HG03575 (cell line): Measurements from ENCODE around the gene MED27.

Experiments used
- ATAC-seq: cut with Tn5 transposase; IDR thresholded peaks from one replicate; pipeline ENCODE4 v1.9.1; 2021; ENCODE audit not compliant: unreplicated experiment, insufficient number of reproducible peaks, low FRiP score; ENCODE audit errors: extremely low read depth

The MED27 gene

GRCh38 chr9:131837316-131837715 lies 242.4 kb downstream of the MED27 start:
- ATAC-seq: no peak

DNA sequence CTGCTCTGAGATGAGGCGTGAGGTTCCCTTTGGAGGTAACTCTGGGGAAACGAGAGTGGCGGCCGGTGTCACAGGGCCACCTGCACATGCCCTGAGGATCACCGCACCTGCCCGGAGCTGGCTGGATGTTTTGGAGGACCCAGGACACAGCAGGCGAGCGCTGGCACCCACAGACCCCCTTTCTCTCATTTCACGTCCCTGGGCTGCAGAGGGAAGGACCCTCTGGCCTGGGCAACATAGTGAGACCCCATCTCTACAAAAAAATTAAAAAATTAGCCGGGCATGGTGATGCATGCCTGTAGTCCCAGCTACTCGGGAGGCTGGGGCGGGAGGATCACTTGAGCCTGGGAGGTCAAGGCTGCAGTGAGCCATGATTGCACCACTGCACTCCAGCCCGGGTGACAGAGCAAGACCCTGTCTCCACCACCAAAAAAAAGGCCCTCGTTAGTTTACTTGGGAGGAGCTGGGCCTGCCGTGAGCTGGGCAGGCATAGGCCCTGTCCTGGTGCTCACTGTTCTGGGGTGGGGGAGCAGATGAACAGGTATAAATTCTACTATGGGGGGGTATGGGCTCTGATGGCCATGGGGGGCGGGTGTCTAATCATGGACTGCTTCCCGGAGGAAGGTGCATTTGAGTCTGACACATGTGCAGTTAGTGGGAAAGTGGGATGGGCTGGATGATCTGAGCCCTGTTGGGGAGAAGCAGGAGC lies 242.9 kb downstream of the MED27 start:
- no peak for ATAC-seq

GRCh38 chr9:131836021-131836420 lies 243.6 kb downstream of the MED27 start:
- no peak for ATAC-seq

DNA sequence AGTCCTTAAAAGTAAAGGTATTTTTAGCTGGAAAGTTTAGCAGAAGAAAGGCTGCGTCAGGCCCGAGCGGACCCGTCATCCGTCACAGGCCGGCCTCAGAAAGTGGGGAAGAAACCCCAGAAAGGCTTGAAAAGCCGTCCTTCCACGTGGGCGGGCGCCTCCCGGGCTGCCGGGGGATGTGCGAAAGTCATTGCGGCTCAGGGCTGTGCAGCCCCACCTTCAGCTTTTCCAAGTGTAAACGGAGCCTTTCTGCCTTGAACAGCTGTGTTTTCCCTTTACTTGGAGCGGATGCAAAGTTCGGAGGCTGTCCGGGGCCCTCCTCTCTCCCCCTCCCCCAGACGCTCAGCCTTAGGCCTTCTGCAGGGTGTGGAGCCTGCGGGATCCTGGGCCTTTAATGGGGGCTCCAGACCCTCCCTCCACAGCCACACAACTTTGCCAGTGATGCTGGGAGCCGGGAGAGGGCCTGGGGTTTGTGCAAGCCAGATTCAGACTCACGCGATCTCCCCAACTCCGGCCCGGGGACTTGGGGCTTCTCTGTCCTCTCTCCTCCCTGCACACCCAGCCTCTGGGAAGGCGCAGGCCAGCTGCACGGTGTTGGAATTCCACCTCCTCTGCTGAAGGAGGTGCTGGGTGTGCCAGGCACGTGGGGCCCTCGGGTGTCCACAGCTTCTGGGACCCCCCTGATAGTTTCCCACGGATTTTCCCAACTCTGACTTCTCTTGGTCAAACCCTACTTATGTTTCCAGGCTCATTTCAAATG lies 244.3 kb downstream of the MED27 start:
- ATAC-seq: no peak

- ATAC-seq: no peak
Measured at GRCh38 chr9:131834721-131835120, 244.9 kb downstream of the MED27 start.

DNA sequence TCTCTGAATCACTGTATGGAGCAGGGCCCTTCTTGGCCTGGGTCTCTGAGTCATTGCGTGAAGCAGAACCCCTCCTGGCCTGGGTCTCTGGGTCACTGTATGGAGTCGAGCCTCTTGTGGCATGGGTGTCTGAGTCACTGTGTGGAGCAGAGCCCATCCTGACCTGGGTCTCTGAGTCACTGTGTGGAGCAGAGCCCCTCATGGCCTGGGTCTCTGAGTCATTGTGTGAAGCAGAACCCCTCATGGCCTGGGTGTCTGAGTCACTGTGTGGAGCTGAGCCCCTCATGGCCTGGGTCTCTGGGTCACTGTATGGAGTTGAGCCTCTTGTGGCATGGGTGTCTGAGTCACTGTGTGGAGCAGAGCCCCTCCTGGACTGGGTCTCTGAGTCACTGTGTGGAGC lies 245.8 kb downstream of the MED27 start:
- no peak for ATAC-seq

- no peak for ATAC-seq
Measured at GRCh38 chr9:131833083-131833482, 246.6 kb downstream of the MED27 start.

DNA sequence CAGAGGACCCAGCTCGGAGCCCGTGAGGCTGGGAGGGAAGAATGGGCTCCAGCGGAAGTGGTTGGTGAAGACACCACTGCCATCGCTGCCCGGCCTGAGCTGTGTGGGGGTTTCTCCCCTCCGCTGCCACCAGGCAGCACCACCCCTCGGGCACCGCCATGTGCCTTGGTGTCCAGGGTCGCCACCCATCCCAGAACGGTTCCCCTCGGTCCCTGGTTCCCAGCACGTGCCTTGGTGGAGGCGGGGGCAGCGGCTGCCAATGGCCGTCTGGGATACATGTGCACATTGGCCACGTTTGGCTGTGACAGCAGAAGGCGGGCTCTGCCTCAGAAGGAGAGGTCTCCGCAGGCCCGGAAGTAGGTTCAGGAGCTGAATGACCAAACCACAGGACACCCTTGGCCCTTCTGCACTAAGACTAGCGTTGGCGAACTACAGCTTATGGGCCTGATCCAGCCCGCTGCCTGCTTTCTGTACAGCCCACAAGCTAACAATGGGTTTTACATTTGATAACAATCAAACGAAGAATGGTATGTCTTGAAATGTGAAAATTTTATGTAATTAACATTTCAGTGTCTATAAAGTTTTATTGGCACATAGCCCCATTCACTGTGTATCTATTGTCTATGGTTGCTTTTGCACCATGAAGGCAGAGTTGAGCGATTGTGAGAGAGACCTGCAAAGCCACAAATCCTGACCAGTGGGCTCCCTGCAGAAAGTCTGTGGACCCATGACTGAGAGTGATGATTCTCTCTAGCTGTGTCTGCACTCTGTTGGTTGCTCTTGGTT lies 248.1 kb downstream of the MED27 start:
- ATAC-seq: no peak

DNA sequence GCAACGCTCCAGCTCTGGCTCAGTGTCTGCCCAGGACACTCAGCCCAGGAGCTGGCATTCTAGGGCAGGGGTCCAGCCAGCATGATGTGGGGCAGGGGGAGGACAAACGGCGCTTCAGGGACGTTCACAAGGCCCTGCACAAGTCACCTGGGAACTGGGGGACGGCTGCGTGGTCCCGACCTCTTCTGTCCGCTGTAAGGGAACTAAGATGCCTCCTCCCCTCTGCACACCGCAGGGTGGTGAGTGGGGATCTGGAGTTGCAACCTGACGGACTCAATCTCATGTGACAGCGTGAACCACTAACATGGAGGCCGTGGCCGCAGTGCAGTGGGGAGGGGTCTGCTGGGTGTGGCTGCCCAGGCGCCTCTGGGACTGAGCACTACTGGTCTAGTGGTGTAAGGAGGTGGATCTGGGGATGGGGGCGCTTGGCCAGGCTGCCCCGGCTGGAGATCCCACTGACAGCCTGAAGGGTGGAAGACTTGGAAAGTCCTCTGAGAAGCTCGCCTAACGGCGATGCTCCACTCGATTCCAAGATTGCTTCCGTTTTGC lies 251.8 kb downstream of the MED27 start:
- ATAC-seq: no peak

DNA sequence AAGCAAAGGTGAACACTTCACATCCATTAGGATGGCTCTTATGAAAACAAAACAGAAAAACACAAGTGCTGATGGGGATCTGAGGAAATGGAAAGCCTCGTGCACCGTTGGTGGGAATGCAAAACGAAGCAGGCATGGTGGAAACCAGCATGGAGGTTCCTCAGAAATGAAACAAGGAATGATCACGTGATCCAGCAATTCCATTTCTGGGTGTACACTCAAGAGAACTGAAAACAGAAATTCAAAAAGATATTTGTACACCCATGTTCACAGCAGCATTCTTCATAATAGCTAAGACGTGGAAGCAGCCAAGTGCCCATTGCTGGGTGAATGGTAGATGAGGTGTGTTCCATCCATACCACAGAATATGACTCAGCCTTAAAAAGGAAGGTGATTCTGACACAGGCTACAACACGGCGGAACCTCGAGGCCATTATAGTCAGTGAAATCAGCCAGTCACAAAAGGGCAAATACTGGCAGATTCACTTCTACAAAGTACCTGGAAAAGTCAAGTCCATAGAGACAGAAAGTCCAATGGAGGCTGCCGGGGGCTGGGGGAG lies 252.6 kb downstream of the MED27 start:
- ATAC-seq: no peak

- ATAC-seq: no peak
Measured at GRCh38 chr9:131826053-131826452, 253.6 kb downstream of the MED27 start.

DNA sequence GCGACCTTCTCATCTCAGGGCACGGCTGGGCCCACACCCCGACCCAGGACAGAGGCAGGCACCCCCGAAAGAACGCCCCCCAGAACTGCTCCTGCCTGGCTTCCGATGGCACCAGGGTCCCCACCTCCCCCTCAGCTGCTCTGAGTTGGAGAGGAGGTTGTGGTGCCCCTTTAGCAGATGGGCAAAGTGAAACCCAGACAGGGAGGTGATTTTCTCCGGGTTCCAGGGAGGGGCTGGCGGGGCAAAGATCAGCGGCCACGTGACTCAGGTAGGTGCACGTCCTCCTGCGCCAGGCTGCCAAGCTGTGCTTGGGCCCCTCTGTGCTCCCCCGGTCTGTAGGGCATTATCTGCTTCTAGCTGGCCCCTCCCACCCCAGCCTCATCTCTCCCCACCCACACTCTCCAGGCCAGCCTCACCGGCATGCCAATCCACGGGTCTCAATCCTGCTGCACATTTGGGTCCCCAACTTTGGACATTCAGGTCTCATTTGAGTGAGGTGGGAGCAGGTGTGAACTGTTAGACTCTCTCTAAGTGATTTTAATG lies 254.6 kb downstream of the MED27 start:
- no peak for ATAC-seq

- ATAC-seq: no peak
Measured at GRCh38 chr9:131824155-131824594, 255.5 kb downstream of the MED27 start.

DNA sequence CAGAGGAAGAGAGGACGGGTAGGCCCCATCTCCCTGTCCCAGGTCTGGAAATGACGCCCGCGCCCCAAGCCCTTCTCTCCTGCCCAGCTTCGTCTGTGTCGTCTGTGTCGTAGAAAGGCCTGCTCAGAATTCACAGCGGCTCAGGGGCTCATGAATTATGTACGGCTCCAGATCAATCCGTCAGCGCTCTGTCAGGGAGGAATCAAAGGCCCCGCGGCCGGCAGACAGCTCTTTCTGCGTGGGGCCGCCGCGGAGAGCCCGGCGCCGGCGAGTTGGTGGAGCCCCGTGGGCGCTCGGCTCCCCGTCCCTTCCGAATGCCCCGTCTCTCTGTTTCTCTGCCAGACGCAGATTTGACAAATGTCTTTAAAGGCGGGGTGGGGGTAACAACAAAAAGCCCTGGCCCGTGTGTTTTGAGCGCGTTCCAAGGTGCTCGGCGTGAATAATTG lies 255.9 kb downstream of the MED27 start:
- ATAC-seq: no peak

GRCh38 chr9:131818089-131818488 lies 261.6 kb downstream of the MED27 start:
- ATAC-seq: no peak

- no peak for ATAC-seq
Measured at GRCh38 chr9:131817627-131818026, 262.0 kb downstream of the MED27 start.

- no peak for ATAC-seq
Measured at GRCh38 chr9:131817073-131817472, 262.6 kb downstream of the MED27 start.

DNA sequence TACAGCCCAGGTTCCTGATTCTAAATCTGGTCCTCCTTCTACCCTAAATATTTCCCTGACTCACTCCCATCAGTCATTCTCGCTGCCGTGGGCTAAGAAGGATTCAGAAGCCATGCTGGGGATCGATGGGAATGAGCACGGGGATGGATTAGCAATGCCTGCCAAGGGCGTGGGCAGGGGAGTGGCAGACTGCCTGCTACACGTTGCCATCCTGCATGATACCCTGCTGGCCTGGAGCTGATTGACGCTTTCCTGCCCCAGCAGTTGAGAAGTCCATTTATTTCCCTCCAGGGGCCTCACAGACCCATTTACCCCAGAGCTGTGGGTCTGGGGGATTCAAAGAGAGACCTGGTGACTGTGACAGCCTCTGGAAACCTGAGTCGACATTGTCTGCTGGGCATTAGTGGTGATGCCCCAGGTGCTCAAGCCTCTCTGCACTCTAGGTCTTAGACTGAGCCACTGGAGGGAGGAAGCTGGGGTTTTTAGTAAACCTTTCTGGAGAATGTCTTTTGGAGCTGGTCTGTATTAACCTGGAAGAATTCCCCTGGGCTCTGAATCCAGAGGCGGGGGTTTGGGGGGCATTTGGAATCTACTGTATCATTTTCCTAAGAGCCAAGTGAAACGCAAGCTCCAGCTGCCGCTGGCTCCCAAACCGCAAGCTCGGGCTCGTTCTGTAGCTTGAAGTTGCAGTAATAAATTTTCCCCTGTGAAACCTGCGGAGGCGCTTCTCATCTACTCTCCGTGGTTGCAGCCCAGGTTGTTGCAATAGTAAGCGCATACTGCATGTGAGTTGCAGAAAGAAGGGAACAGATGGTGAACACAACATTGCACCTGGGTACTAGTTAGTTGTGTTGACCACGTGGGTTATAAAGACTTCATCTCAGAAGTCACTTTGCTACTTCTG lies 263.4 kb downstream of the MED27 start:
- no peak for ATAC-seq
